ENCODE data around the gene BBOF1.

BBOF1 gene

GRCh38 chr14:74105381-74105780 is 86.2 kb downstream of the BBOF1 start:
- FAIRE-seq = no peak

- no peak for FAIRE-seq
These were observed 90.2 kb downstream of the BBOF1 start for GRCh38 chr14:74109369-74109768.

GRCh38 chr14:74111395-74112216 is 92.5 kb downstream of the BBOF1 start:
- peak; percentile 82 for FAIRE-seq
